Measurements from ENCODE around the gene SVIL.
"Not testable (repeated sequence)": the region's sequence is repeated elsewhere in the genome, so short reads cannot be mapped to it uniquely, and the experiment has no call there.

Gene SVIL

DNA sequence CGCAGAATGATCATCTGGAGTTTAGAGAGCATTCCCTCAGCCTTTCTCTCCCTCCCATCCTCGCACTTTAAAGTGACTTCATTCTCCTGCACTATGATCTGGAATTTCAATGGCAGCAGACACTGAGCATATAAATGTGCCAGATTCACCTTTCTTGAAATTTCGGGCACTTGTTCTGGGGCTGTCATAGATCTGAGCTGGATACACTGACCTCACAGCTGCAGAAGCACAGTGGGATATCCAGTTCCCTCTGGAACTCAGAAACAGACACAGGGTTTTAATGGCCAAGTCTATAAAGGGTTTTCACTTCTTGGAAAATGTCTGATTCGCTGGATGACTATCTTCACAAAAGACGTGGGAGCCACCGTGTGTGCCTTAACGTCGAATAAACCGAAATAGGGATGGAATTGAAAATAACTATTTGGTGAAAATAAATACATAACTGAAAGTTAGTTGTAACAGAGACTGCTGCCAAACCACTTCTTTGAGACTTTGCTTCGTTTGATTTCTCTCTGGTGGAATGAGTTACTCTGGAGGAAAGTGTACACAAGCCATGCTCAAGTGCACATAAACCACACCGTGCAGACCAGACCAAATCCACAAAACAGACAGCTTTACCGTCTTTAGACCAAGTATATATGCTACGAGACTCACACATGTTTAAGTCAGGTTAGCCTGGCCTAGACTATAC, 126.1 kb downstream of the SVIL start:
- DNase-seq = no peak

DNA sequence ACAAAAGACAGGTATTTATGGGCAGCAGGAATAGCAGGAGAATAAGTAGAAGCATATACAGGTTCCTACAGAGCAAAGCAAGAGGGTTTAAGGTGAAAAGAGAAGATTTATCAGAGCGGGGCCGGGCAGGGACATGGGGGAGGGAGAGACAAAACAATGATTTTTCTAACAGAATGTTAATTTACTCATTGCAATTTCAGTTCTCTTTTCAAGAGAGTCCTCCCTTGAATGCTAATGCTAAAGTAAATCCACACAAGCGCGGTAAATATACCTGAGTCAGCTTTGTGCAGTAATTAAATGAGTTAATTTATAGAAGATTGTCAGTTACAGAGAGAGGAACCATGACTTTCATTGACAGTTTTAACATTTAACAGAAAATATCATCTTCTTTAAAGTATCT, 127.0 kb downstream of the SVIL start:
- DNase-seq = not testable (repeated sequence)

GRCh38 chr10:29506324-29506921, 128.3 kb downstream of the SVIL start:
- DNase-seq = not testable (repeated sequence)

- no peak for DNase-seq
Observed at GRCh38 chr10:29502351-29502750, 132.4 kb downstream of the SVIL start.

GRCh38 chr10:29501692-29502091, 133.1 kb downstream of the SVIL start:
- DNase-seq = no peak

- DNase-seq = no peak
Observed at GRCh38 chr10:29499993-29500537, 134.7 kb downstream of the SVIL start.

DNA sequence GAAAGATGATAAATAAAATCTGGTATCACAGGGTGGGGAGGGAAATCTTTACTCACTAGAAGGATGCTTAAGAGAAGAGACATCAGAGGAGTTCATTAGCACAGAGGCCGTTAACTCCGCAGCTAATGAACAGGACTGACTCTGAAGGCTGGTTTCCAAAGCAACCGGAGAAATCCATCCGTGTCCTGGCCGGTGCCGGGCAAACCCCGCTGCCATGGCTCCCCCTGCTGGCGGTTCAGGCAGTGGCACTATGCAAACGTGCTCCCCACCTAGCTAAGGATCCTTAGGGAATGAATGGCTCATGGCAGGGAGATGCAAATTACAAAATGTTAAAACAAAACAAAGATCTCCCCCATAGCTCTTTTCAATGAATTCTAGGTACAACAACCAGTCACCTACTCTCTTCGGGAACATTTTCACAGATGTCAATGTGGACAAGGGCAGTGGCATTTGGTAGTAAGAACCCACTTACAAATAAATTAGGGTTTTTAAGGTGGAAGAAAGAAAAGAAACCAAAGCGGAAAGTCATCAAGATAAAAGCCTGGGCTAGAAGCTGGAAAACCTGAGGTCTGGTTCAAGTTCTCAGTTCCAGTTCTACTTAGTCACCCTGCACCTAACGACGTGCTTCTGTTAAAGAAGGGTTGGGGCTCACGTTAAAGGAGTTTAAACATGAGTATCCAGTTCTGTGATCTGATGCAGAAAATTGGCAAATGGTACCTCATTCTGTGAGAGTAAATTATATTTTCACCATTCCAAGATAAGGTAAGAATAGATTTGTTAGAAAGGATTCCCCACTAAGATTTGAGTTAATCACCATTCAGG, 138.2 kb downstream of the SVIL start:
- peak; percentile 4 for DNase-seq

DNA sequence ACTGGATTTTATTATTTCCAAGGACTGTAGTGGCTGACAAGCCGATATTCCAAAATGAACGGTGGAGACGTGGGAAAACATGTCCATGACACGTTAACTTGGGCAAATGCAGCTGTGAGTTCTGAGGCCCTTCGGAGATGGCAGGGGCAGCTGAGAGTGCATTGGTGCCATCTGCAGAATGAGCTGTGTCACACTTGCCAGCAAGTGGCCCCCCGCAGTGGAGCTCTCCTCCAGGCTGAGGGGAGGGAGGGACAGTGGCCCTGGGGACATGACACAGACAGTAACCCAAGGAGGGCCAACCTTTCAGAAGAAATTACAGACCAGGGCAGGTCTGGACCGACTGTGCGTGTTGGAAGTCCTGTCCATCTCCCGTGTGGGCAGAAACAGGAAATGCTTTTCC, 139.4 kb downstream of the SVIL start:
- DNase-seq = no peak

DNA sequence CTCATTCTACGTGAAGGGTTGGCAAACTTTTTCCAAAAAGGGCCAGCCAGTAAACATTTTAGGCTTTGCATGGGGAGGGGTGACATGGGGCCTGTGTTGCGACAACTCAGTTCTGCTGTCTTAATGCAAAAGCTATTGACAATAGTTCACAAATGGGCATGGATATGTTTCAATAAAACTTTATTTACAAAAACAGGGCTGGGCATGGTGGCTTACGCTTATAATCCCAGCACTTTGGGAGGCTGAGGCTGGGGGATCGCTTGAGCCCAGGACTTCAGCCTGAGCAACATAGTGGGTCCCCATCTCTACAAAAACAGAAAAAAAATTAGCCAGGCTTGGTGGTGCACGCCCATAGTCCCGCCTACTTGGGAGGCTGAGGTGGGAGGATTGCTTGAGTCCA, 141.1 kb downstream of the SVIL start:
- DNase-seq = no peak

GRCh38 chr10:29492774-29493173, 142.0 kb downstream of the SVIL start:
- DNase-seq = no peak

DNA sequence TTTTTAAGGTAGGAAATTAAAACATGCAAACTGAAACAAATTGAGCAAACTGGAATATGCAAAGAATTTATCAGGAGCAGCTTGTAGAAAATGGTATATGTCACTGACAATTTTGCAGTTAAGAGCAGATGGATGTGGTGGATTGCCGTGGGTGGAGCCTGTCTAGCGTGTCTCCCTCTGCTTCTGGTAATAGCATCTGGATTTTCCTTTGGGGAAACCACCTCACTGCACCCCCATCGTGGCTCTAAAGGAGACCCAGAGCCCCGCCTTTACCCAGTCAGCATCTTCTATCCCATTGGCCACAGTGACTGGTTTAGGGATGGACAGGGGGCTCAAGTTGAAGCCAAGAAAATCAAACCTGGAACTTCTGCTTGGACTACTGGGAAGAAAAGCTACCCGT, 142.9 kb downstream of the SVIL start:
- no peak for DNase-seq

- DNase-seq = not testable (repeated sequence)
Observed at GRCh38 chr10:29490781-29491280, 143.9 kb downstream of the SVIL start.

GRCh38 chr10:29488471-29488870, 146.3 kb downstream of the SVIL start:
- DNase-seq = not testable (repeated sequence)

DNA sequence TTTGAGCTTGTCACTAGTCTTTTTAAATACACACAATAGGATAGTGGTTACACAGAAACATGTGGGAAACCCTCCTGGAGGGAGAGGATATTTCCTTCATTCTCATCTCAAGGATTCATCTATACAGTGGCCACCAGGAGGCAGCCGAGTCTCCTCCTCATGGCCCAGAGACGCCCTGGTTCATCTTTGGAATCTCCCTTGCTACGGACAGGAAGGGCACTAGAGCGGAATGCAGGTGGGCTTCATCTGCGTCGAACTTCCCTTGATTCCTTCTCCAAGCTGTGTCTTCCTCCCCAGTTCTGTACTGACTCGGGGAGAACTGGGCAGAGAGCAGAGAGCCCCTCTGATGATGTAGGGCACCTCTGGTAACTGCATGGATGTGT, 146.9 kb downstream of the SVIL start:
- not testable (repeated sequence) for DNase-seq

GRCh38 chr10:29487032-29487883, 147.5 kb downstream of the SVIL start:
- not testable (repeated sequence) for DNase-seq

GRCh38 chr10:29486433-29486832, 148.3 kb downstream of the SVIL start:
- DNase-seq = no peak

GRCh38 chr10:29484677-29485076, 150.1 kb downstream of the SVIL start:
- DNase-seq = not testable (repeated sequence)

- no peak for DNase-seq
Observed at GRCh38 chr10:29482591-29483431, 152.0 kb downstream of the SVIL start.

DNA sequence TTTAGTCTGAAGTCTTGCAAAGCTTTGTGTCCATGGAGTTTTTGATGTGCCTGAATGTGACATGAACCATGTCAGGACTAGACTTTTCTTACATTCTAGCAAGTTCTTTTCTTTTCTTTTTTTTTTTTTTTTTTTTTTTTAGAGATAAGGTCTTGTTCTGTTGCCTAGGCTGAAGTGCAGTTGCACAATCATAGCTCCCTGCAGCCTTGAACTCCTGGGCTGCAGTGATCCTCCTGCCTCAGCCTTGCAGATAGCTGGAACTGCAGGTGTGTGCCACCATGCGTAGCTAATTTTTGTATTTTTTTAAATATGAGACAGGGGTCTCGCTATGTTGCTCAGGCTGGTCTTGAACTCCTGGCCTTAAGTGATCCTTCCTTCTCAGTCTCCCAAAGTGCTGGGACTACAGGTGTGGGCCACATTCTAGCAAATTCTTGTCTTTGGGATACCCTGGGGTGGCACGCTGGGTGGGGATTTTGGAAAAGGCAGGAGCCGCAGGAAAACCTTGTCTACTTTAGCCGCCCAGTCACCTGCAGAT, 152.8 kb downstream of the SVIL start:
- DNase-seq = no peak

GRCh38 chr10:29479981-29480954, 154.5 kb downstream of the SVIL start:
- peak; percentile 12 for DNase-seq
